OCI-LY7 (cell line): ENCODE results near the gene GALK1. TPM values are rescaled to one million over a fixed set of nuclear protein-coding genes. Genes with fewer than 3 reads are reported as not detected.

Experiments used
- BruUV-seq: library from RNA; stranded (reverse); fragments of 400-500 nt; replicated peaks from 2 replicates; lab custom pipeline; 2021; lab: Mats Ljungman, UMichigan
- CTCF ChIA-PET: fragments of 300-600 bp; sonication (Branson Sonifier 250); formaldehyde crosslinking; loops from one replicate; lab custom pipeline; 2022; ENCODE audit warnings: antibody characterized with exemption; ENCODE audit not compliant: unreplicated experiment; lab: Charles Lee
- POLR2A ChIA-PET: fragments of 300-600 bp; sonication (Branson Sonifier 250); formaldehyde crosslinking; loops from one replicate; lab custom pipeline; 2022; ENCODE audit warnings: antibody characterized with exemption; lab: Charles Lee
- DNase-seq: peaks from one replicate; pipeline ENCODE4 v3.0.0-alpha.2; 2015; ENCODE audit warnings: low spot score
- H2AFZ ChIP-seq: fragments of 200-600 bp; sonication (generic), shearing (Covaris generic); 2 replicates; pipeline ENCODE4 v1.6.1; 2014; ENCODE audit warnings: mild to moderate bottlenecking, antibody characterized with exemption, low read length, moderate library complexity
- H3K27ac ChIP-seq: fragments of 200-600 bp; sonication (generic); 2 replicates; pipeline ENCODE4 v1.5.1; 2014; ENCODE audit warnings: mixed run types, low read depth, mild to moderate bottlenecking, moderate library complexity, low read length, inconsistent platforms; ENCODE audit not compliant: poor library complexity, severe bottlenecking
- H3K36me3 ChIP-seq: fragments of 200-600 bp; sonication (generic); 2 replicates; pipeline ENCODE4 v1.6.1; 2014; ENCODE audit warnings: mild to moderate bottlenecking, antibody characterized with exemption, low read length, moderate library complexity, mixed read lengths; ENCODE audit not compliant: insufficient read depth
- H3K4me1 ChIP-seq: fragments of 200-600 bp; sonication (generic); 2 replicates; pipeline ENCODE4 v1.5.1; 2014; ENCODE audit warnings: mild to moderate bottlenecking, low read length; ENCODE audit not compliant: insufficient read depth, poor library complexity, severe bottlenecking
- H3K4me2 ChIP-seq: fragments of 200-600 bp; sonication (generic); 2 replicates; pipeline ENCODE4 v1.6.1; 2014; ENCODE audit warnings: mild to moderate bottlenecking, low read length
- H3K4me3 ChIP-seq: fragments of 200-600 bp; sonication (generic); 2 replicates; pipeline ENCODE4 v1.5.1; 2014; ENCODE audit warnings: mild to moderate bottlenecking, low read depth, low read length; ENCODE audit not compliant: poor library complexity, severe bottlenecking
- H3K79me2 ChIP-seq: fragments of 200-600 bp; sonication (generic); 2 replicates; pipeline ENCODE4 v1.6.1; 2016; ENCODE audit warnings: low read depth, mild to moderate bottlenecking, low read length, moderate library complexity, mixed read lengths; ENCODE audit not compliant: insufficient read depth
- H3K9me2 ChIP-seq: fragments of 200-600 bp; sonication (generic); 2 replicates; pipeline ENCODE4 v1.6.1; 2016; ENCODE audit warnings: mild to moderate bottlenecking, low read length, mixed read lengths; ENCODE audit not compliant: insufficient read depth
- H3K9me3 ChIP-seq: fragments of 200-600 bp; sonication (generic); 2 replicates; pipeline ENCODE4 v1.6.1; 2014; ENCODE audit warnings: mild to moderate bottlenecking, mixed run types, low read length, mixed read lengths
- H4K20me1 ChIP-seq: fragments of 200-600 bp; sonication (generic); 2 replicates; pipeline ENCODE4 v1.6.1; 2014; ENCODE audit warnings: mild to moderate bottlenecking, antibody characterized with exemption, low read length, moderate library complexity, mixed read lengths; ENCODE audit not compliant: insufficient read depth
- CTCF ChIP-seq: fragments of 200-600 bp; sonication (generic); conservative IDR thresholded peaks from 2 replicates; pipeline ENCODE4 v1.5.1; 2014; ENCODE audit warnings: mild to moderate bottlenecking, antibody characterized with exemption, low read length, moderate library complexity, mixed read lengths
- EZH2phosphoT487 ChIP-seq: fragments of 200-600 bp; sonication (generic); IDR thresholded peaks from 2 replicates; pipeline ENCODE4 v1.6.1; 2018; ENCODE audit warnings: low read depth, borderline replicate concordance, mild to moderate bottlenecking, mixed run types, antibody characterized with exemption, low read length, moderate library complexity, mixed read lengths
- intact Hi-C: fragments of 100-400 bp; cut with micrococcal nuclease; formaldehyde crosslinking; loops from one replicate; pipeline ENCODE4 v1.10.0; 2022; ENCODE audit not compliant: unreplicated experiment
- total RNA-seq, 2 experiments: library from RNA; depleted of rRNA in 1 of 2; stranded (reverse); fragments of >200 nt in 1 of 2; shearing (Covaris generic) in 1 of 2; gene quantifications; 2 replicates each; pipeline ENCODE4 v1.2.3, GENCODE V29; 2014 to 2022

GALK1 gene
- total RNA-seq, 2 experiments from 2014 or later: 74.8 to 99.4 TPM

DNA sequence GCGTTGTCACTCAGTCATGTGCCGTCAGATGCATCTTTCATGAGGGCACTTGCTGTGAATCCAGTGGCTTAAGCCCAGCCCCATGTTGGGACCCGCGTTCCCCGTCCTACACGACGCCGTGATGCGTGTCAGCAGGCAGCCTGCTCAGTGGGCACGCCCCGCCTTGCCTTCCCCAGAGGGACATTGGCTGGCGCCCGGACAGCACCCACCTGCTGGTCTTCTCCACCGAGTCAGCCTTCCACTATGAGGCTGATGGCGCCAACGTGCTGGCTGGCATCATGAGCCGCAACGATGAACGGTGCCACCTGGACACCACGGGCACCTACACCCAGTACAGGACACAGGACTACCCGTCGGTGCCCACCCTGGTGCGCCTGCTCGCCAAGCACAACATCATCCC is 34.9 kb downstream of the GALK1 start:
- H2AFZ ChIP-seq: no peak overlapping the region
- H3K36me3 ChIP-seq: no peaks in the 10 kb centered on the region
- no peaks in the 10 kb centered on the region for H3K9me3 ChIP-seq
- no peak for DNase-seq
- CTCF ChIA-PET: no interaction called here
- no TSS peak for BruUV-seq
- H3K4me1 ChIP-seq: peaks cover 9% of the 10 kb centered on the region
- POLR2A ChIA-PET: interaction anchor here (0.5 to 1.0 kb wide), 4 partner anchors 8 to 751 kb away, joined by 3 to 6 read pairs (median 3); no protein-coding TSS in a partner anchor
- H4K20me1 ChIP-seq: no peaks in the 10 kb centered on the region
- H3K79me2 ChIP-seq: no peaks in the 10 kb centered on the region
- intact Hi-C loops: no loop called here
- no peaks in the 10 kb centered on the region for H3K9me2 ChIP-seq
- no peak overlapping the region for H3K4me2 ChIP-seq
- no peak overlapping the region for H3K4me3 ChIP-seq
- H3K27ac ChIP-seq: no peak overlapping the region
- TF ChIP-seq CTCF (no peak), EZH2phosphoT487 (no peak)

GRCh38 chr17:75729351-75729750 is 35.6 kb downstream of the GALK1 start:
- peaks cover 2% of the 10 kb centered on the region for H3K4me1 ChIP-seq
- POLR2A ChIA-PET: interaction anchor here (0.6 to 1.0 kb wide), 2 partner anchors 9 to 17 kb away, joined by 3 to 6 read pairs; no protein-coding TSS in a partner anchor
- DNase-seq: no peak
- no peaks in the 10 kb centered on the region for H3K9me3 ChIP-seq
- intact Hi-C loops: no loop called here
- no peak for TF ChIP-seq EZH2phosphoT487
- TF ChIP-seq CTCF: no peak
- no TSS peak for BruUV-seq
- CTCF ChIA-PET: no interaction called here
- H3K4me2 ChIP-seq: no peak overlapping the region
- no peak overlapping the region for H2AFZ ChIP-seq
- H3K79me2 ChIP-seq: no peaks in the 10 kb centered on the region
- H3K4me3 ChIP-seq: no peak overlapping the region
- H3K36me3 ChIP-seq: no peaks in the 10 kb centered on the region
- H3K9me2 ChIP-seq: no peaks in the 10 kb centered on the region
- H4K20me1 ChIP-seq: no peaks in the 10 kb centered on the region
- H3K27ac ChIP-seq: no peak overlapping the region

GRCh38 chr17:75727391-75727790 is 37.6 kb downstream of the GALK1 start:
- Histone ChIP-seq H4K20me1 (no peaks in the 10 kb centered on the region), H3K4me3 (no peak overlapping the region), H2AFZ (no peak overlapping the region), H3K4me2 (no peak overlapping the region), H3K9me3 (no peaks in the 10 kb centered on the region), H3K9me2 (no peaks in the 10 kb centered on the region), H3K79me2 (no peaks in the 10 kb centered on the region), H3K36me3 (no peaks in the 10 kb centered on the region), H3K4me1 (no peaks in the 10 kb centered on the region), H3K27ac (no peak overlapping the region)
- CTCF ChIA-PET: no interaction called here
- BruUV-seq: no TSS peak
- DNase-seq: no peak
- TF ChIP-seq EZH2phosphoT487 (no peak), CTCF (no peak)
- intact Hi-C loops: no loop called here
- POLR2A ChIA-PET: no interaction called here
